GM12878 (cell line): ENCODE data around the gene ARHGAP6. TPM values are rescaled to one million over a fixed set of nuclear protein-coding genes. Genes with fewer than 3 reads are reported as not detected.

ENCODE experiments used
- RAD51 ChIP-seq: fragments of 450-650 bp; IDR thresholded peaks from 2 replicates; pipeline ENCODE4 v1.6.1; 2016; ENCODE audit warnings: moderate library complexity, mild to moderate bottlenecking, inconsistent platforms
- RBBP5 ChIP-seq: fragments of 200-600 bp; sonication (generic); conservative IDR thresholded peaks from 2 replicates; pipeline ENCODE4 v1.6.1; 2016
- ZNF207 ChIP-seq: fragments of 450-650 bp; IDR thresholded peaks from 2 replicates; pipeline ENCODE4 v1.6.1; 2014; ENCODE audit warnings: antibody characterized with exemption, mild to moderate bottlenecking, borderline replicate concordance
- polyA plus RNA-seq, 11 experiments: library from polyadenylated mRNA; depleted of rRNA in 4 of 11; unstranded in 6 of 11; stranded (reverse) in 5 of 11; fragments of >200 nt; fragmentation: Nextera tagmentation in 4 of 11; fragmentation: Illumina TruSeq in 1 of 11; extraction: Ambion mirVana in 4 of 11; extraction: Trizol in 1 of 11; gene quantifications; 1 replicate in 1 of 11; 2 replicates in 10 of 11; pipeline versions ENCODE4 v1.2.1 to v1.2.3, GENCODE V29; 2011 to 2016; ENCODE audit warnings: inconsistent platforms in 2 of 11, missing spikeins in 2 of 11, low read depth in 1 of 11
- total RNA-seq, 4 experiments: library from RNA; depleted of rRNA in 3 of 4; stranded (reverse); fragments of >200 nt in 3 of 4; fragmentation: Illumina TruSeq in 1 of 4; extraction: Trizol in 1 of 4; gene quantifications; 2 replicates each; pipeline versions ENCODE4 v1.2.1 to v1.2.3, GENCODE V29; 2013 to 2021
- TF ChIP-seq, protein P1 (sequence below): fragments of 450-650 bp; IDR thresholded peaks from 2 replicates; pipeline ENCODE4 v1.6.1; 2018; ENCODE audit warnings: mild to moderate bottlenecking, low read depth, moderate library complexity; ENCODE audit not compliant: partially characterized antibody
- TF ChIP-seq, protein P2 (sequence below): IDR thresholded peaks from 2 replicates; pipeline ENCODE4 v1.6.1; 2011; ENCODE audit warnings: borderline replicate concordance, low read depth, mild to moderate bottlenecking, moderate library complexity, low read length; ENCODE audit not compliant: insufficient read depth, poor library complexity, severe bottlenecking
- TF ChIP-seq, protein P3 (sequence below): fragments of 450-650 bp; IDR thresholded peaks from 2 replicates; pipeline ENCODE4 v1.6.1; 2017; ENCODE audit warnings: mild to moderate bottlenecking

Gene ARHGAP6
- total and polyA plus RNA-seq, 10 of the 15 experiments (the other 5 are each of a cell fraction or from before 2014, with no cell fraction given) = 0.20 to 1.8 (median 0.76) TPM

DNA sequence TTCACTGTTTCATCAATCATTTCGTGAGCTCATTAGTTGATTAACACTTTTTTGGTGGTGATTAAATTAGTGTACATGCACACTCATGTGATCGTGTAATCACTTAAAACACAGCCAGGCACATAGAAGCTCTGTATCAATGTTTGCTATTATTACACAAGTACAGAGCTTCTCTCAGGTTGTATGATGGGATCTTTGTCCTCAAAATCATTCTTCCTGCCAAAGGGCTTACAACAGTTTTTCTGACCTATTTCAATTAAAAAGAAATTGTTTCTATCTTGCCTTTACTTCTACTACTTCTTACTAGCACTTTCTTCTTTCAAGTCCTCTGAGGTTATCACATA is 227.4 kb downstream of the ARHGAP6 start (continued):
- TF ChIP-seq, protein P1, sequence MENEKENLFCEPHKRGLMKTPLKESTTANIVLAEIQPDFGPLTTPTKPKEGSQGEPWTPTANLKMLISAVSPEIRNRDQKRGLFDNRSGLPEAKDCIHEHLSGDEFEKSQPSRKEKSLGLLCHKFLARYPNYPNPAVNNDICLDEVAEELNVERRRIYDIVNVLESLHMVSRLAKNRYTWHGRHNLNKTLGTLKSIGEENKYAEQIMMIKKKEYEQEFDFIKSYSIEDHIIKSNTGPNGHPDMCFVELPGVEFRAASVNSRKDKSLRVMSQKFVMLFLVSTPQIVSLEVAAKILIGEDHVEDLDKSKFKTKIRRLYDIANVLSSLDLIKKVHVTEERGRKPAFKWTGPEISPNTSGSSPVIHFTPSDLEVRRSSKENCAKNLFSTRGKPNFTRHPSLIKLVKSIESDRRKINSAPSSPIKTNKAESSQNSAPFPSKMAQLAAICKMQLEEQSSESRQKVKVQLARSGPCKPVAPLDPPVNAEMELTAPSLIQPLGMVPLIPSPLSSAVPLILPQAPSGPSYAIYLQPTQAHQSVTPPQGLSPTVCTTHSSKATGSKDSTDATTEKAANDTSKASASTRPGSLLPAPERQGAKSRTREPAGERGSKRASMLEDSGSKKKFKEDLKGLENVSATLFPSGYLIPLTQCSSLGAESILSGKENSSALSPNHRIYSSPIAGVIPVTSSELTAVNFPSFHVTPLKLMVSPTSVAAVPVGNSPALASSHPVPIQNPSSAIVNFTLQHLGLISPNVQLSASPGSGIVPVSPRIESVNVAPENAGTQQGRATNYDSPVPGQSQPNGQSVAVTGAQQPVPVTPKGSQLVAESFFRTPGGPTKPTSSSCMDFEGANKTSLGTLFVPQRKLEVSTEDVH = no peak
- TF ChIP-seq, protein P2, sequence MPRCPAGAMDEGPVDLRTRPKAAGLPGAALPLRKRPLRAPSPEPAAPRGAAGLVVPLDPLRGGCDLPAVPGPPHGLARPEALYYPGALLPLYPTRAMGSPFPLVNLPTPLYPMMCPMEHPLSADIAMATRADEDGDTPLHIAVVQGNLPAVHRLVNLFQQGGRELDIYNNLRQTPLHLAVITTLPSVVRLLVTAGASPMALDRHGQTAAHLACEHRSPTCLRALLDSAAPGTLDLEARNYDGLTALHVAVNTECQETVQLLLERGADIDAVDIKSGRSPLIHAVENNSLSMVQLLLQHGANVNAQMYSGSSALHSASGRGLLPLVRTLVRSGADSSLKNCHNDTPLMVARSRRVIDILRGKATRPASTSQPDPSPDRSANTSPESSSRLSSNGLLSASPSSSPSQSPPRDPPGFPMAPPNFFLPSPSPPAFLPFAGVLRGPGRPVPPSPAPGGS = no peak
- TF ChIP-seq RAD51 (no peak), ZNF207 (no peak), RBBP5 (no peak)
- TF ChIP-seq, protein P3, sequence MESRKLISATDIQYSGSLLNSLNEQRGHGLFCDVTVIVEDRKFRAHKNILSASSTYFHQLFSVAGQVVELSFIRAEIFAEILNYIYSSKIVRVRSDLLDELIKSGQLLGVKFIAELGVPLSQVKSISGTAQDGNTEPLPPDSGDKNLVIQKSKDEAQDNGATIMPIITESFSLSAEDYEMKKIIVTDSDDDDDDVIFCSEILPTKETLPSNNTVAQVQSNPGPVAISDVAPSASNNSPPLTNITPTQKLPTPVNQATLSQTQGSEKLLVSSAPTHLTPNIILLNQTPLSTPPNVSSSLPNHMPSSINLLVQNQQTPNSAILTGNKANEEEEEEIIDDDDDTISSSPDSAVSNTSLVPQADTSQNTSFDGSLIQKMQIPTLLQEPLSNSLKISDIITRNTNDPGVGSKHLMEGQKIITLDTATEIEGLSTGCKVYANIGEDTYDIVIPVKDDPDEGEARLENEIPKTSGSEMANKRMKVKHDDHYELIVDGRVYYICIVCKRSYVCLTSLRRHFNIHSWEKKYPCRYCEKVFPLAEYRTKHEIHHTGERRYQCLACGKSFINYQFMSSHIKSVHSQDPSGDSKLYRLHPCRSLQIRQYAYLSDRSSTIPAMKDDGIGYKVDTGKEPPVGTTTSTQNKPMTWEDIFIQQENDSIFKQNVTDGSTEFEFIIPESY = no peak
